Stimulated activated CD4-positive, alpha-beta T cell treated with anti-CD3 and anti-CD28 coated beads, Interleukin-15, amount 100 ng/mL, for 48 hours (primary cell): ENCODE results near the gene TARS1.
A peak's percentile ranks its signal among the peaks of the same experiment; 100 is the strongest.

Experiments used
- DNase-seq, 2 donors: peaks; one replicate each; pipeline ENCODE4 v3.0.0-alpha.2; 2020; ENCODE audit warnings: low read depth in 2 of 2

TARS1 gene

GRCh38 chr5:33439905-33440481, 772 bp upstream of the TARS1 start:
- no peak for DNase-seq

DNA sequence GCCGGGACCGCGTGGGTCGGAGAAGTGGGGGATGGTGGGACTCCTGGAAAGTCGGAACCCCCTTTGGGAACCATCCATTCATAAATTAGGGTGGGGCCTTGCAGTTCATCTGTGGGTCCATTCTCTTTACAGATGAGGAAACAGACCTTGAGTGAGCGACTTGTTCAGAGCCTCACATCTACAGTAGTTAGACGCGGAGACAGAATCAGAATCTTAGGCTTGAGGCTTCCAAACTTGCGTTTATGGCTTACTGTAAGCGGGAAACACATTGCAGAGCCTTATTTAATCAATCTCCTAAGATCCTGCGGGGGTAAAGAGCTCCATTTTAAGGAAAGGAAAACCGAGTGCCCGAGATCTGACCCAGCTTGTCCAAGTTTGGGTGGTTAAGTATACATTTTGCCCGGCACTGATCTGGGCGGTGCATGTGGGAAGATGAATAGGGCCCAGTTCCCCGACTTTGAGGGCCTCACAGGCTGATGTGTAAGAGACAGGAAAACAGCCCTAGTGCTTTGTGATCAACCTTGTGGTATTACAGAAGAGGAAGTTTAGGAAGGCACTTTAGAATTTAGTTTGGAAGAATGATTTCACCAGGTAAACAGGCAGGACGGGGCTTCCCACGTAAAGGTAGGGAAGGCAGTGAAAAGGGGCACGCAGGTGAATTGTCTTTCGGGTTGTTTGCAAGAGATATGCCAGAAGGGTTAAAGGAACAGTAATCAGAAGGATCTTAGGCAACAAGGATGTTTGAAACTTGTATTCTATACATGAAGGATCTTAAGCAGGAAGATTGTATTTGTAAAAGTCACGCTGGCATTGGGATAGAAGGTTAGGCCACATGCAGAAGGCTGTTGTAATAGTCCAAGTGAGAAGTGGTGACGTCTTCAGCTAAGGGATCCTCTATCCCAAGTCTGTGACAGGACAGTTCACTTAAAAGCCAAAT, 744 bp downstream of the TARS1 start:
- DNase-seq, result peak in 1 of 2 donors; percentile 17

DNA sequence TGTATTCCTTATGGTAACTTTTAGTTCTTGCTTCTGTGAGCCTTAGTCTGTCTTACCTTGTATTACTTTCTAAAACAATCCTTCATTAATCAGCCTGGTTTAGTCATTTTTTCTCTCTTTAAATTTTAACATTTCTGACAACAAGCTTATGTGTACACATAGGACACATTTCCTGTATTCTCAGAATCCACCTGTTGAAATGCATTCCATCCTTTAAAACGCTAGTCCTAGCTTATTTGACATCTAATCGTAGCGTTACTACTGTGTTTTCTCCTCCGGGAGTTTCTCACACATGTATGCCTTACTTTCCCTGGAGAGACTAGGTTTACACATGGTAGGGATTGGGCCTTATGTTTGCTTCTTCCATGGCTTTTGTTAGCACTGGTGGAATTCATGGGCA, 3.8 kb downstream of the TARS1 start:
- no peak for DNase-seq

DNA sequence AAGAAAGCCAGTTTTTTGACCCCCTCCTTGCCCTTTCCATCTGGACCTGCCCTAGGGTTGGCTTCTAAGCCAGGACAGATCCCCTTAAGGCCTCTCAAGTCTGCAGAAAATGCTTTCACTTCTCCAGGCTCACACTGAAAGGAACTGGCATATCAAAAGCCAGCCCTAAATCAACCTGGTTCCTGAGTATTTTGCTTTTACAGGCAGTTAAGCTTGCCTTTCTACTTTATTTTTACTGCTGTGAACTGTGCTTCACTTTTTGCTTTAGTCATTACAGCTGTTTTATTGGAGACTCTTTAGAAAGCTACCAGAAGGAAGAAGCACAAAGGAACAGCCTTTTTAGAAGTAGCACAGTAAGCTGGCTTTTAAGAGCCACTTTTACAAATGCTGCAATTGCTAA, 5.0 kb downstream of the TARS1 start:
- DNase-seq, result no peak

DNA sequence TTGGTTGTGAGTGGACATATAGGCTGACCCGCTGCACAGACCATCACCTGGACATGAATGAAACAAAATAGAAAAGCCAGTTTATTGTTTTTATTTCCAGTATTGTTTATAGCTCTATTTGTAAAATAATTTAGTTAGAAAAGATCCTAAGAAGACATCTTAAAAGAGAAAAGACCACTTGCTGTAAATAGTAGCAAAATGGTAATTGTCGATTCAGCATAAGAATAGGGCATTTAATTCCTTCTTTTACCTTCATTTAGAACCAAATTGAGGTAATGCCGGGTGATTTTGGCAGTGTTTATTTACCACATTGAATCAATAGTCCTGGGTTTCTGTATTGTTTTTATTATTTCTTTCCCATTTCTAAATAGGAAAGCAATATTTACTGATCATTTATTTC, 7.4 kb downstream of the TARS1 start:
- DNase-seq, result no peak

DNA sequence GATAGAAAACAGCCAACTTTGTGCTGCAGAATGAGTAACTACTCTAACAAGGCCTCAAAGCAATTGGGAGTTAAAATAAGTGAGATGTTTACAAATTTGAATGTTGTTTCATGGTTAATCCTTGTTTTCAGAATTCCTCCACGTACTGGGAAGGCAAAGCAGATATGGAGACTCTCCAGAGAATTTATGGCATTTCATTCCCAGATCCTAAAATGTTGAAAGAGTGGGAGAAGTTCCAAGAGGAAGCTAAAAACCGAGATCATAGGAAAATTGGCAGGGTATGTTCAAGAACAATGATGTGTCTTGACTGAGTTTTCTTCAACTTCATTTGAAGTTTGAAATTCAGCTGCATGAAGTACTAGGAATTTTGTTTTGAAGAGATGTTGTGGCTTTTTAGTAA, 16.4 kb downstream of the TARS1 start:
- no peak for DNase-seq

DNA sequence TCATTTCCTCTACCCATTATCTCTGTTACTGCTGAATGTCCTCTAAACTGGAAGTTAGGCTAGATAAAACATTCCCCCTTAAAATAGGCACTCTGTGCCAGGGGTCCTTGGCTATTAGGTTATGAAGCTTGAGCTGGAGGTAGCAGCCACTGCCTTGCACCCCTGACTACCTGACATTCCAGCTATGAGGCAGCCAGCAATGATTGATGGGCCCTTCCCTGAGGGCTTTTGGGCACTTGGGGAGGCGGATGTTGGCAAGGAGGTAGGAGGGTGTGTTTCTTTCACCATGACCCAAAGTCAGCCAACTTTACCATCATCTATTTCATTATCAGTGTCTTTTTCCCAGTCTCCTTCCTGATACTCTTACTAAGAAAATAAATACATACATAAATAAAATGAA, 17.1 kb downstream of the TARS1 start:
- no peak for DNase-seq

- no peak for DNase-seq
Measured at GRCh38 chr5:33460210-33460609, 19.4 kb downstream of the TARS1 start.

DNA sequence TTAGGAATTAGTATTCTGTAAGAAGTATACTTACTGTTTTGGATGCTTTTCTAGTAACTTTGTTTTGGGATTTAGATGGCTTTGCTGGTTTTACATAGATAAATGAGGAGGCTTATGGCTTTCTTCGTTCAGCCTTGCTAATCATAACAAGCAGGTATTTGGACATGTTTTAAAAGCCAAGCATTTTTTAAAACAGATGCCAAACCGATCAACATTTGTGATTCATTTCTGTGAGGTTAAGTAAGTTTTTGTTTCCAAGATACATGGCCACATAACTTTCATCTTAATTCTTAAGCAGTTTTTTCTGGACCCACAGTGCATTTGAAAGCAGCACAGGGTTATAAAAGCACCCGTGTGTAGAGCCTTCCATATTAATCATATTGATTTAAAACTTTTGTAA, 21.7 kb downstream of the TARS1 start:
- no peak for DNase-seq

DNA sequence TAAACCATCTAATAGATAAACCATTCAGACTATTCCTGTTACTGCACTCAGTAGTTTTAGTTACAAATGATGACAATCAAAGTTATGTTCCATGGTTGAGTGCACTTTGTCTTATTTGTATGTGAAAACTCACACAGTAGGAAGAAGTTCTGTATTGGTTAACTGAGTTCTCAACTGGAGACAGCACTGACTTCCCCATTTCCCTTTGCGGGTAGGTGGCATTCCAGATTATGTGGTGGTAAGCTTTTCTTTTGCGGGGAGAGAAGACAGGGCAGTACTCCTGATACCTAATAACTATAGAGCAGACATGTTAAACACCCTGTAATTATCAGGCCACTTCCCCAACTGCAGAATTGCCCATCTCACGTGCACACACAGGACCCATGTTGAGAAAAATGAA, 24.4 kb downstream of the TARS1 start:
- DNase-seq, result no peak

- DNase-seq, result no peak
Measured at GRCh38 chr5:33468775-33469435, 28.1 kb downstream of the TARS1 start.

GRCh38 chr5:33470544-33470943, 29.8 kb downstream of the TARS1 start:
- DNase-seq, result no peak

DNA sequence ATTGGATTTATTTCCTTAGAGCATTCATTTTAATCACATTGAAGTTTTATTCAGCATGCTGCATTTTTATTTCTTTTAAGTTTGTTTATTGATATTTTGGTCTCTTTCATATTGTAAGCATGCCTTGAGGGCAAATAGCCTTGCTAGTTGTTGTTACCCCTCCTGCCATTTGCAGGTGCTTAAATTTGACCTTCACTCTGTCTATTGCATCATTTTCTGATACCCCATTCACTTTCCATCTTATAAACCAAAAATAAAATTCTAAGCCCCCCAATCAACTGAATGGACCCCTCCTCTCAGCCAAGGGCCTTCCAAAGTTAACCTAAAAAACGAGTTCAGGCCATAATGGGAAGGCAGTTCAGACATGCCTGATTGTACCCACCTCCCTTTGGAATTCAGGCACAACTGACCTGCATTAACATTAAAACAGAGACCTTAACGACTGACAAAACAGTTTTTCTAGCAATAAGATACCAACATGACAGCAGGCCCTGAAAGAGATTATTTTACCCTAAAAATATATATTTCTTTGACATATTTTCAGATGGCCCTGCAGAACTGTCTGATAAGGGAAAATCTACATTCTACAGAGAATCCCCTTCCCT, 32.1 kb downstream of the TARS1 start:
- DNase-seq, result no peak

- DNase-seq, result no peak
Measured at GRCh38 chr5:33474004-33474403, 33.2 kb downstream of the TARS1 start.

GRCh38 chr5:33474931-33475499, 34.2 kb downstream of the TARS1 start:
- no peak for DNase-seq

GRCh38 chr5:33475706-33476105, 34.9 kb downstream of the TARS1 start:
- no peak for DNase-seq

DNA sequence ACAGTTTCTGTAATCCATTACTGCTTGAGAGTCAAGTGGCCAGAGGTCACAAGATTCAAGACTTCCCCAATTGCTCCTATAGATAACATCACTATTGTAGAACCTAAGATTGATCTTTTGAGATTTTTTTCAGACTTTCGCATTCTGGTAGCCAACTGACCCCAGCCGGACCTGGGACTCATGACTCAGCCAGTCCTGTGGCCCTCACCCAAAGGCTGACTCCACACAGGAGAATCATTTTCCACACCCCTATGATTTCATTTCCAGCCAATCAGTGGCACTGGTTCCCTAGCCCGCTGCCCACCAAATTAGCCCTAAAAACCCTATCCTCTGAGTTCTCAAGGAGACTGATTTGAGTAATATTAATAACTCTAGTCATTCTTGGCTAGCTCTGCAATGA, 36.2 kb downstream of the TARS1 start:
- no peak for DNase-seq

- DNase-seq, result no peak
Measured at GRCh38 chr5:33477816-33478215, 37.1 kb downstream of the TARS1 start.

- no peak for DNase-seq
Measured at GRCh38 chr5:33479311-33479710, 38.5 kb downstream of the TARS1 start.

GRCh38 chr5:33480876-33481275, 40.1 kb downstream of the TARS1 start:
- DNase-seq, result no peak

- no peak for DNase-seq
Measured at GRCh38 chr5:33482335-33482734, 41.6 kb downstream of the TARS1 start.

DNA sequence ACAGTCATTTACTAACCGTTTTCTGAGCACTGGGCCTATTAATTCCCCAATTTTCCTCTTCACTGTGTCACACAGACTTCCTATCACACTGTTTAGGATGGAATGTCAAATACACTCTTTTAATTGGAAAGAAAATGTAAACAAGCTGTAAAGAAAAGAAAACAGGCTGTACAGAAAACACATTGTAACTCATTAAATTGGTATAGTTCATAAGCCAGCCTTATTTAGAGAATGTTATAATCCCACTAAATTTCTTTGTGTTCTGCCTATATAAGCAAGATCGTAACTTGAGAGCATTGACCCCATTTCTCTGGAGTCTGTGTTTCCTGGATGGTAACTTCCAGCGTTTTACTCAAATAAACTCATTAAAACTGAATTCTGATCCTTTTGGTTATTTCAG, 46.5 kb downstream of the TARS1 start:
- DNase-seq, result no peak
